Fibroblast of the conjunctiva (primary cell): ENCODE data around the gene UVRAG.

Experiments
- DNase-seq: peaks from one replicate; pipeline ENCODE4 v3.0.0-alpha.2; 2010; ENCODE audit warnings: low read depth

UVRAG gene

DNA sequence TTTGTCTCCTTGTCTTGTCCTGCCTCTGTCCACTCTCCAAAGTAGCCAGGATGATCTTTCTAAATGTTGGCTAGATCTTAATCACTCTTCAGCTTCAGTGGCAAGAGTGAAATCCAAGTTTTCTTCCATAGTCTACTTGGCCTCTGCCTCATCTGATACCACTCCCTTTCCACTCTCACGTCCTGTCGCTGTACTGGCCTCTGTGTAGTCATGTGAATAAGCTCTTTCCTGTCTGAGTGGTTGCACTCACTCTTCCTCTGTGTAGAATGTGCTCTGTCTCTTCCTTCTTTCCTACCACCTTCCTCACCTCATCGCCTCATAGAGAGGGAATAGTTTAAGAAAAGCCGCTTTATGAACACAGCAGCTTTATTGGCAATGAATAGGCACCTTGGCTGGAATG is 304.8 kb downstream of the UVRAG start:
- no peak for DNase-seq

DNA sequence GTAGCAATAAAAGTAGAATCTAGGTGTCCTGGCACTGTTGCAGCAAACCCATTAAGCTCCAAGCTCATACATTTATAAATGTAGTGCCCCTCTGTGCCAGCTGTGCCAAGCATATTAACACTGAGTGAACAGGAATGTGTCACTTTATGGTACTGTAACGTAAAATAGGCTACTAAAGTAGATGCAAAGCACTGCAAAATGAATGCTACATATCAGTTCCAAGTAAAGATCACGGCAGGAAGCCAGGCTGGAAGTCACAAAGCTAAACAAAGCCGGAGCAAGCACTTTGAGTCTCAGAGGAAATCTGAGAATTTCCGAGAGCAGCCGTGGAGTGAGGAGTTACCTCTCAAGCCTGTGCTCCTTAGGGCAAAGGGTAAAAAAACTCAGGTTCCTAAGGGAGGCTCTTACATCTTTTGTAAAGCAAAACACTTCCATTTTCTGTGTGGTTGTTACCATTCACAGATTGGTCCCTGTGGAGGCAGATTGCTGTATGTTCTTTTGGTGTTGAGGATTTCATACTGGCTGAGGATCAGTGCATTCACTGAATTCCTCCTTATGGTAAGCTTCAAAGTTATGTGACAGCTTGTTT is 305.6 kb downstream of the UVRAG start:
- DNase-seq: no peak

DNA sequence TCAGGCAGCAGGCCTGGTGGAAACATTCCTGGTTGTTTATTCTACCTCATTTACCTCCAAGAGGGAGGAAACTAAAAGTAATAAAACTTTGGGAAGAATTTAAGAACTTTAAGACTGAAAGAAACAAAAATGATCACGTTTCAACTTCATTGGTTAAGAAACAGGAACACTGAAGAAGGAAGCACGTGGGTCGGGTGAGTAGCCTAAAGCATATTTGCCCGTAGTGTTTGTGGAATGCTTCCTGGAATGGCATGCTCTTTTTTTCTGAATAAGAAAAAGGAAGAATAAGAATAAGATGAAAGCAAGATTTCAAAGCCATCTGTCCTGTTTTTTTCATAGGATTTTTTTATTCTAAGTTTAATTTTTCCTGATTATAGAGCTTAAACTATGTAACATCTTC is 308.2 kb downstream of the UVRAG start:
- no peak for DNase-seq

DNA sequence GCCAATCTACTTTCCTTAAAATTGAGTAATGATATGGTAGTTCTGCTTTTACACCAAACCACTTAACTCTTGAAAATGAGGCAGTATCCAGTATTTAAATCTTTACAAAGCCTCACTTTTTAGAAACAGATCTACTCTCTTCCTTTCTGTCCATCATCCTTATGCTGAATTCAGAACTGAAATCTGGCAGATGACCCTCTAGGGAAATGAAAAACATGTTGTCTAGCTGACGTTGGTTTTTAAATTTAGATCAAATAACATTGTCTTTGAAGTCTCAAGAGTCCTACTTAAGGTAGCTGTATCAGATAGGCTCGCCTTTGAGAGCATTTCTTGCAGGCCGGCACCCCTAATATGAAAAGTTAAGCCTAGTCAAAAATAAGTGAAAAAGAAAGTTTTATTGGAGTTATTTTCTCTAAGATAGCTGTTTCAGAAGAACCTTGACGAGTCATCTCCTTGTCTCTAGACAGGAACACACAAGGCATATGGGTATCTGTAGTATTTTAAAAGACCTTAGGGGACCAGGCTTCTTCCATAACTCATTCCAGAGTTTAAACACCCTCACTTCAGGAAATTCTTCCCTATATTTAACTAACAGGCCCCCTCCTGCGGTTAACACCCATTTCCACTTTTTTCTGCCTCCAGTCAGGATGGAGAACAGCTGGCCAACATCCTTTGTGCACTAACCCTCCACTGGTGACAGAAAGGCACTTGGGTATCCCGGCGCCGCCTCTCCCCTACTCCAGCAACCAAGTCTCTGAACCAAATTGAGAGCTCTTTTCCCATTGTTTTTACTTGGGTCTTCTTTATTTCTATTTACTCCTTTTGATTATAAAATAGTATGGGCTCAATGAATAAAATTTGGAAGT is 310.1 kb downstream of the UVRAG start:
- DNase-seq: no peak

DNA sequence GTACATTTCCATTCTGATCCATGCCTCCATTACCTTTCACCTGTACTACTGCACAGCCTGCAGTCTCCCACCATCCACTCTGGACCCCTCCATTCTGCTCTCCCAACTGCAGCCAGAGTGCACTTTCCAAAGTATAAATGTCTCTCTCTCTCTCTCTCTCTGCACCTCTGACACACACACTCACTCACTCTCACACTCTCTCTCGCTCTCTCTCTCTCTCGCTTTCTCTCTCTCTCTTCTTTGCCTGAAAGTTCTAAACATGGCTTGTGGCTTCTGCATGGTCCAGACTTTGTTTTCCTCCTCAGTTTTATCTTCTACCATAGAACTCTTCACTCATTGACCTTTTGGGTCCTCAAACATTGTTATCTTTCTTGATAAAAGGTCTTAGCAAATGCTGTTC is 314.7 kb downstream of the UVRAG start:
- DNase-seq: no peak

DNA sequence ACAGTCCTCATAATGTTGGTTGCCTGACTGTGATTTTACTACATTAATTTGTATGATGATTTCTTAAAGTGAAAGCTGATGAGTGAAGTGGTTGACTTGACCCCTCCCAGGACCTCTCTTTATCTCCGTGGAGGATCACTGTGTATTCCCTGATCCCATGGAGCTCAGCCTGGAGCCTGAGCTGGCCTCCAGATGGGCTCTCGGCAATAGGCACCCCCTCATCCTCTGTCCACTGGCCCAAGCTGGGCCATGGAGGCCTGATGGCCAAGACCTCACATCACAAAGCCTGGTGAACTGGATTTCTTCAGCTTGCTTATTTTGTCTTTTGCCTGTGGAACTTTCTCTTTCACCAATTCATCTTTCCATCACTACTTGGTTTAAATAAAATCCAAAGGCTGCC is 316.1 kb downstream of the UVRAG start:
- no peak for DNase-seq

DNA sequence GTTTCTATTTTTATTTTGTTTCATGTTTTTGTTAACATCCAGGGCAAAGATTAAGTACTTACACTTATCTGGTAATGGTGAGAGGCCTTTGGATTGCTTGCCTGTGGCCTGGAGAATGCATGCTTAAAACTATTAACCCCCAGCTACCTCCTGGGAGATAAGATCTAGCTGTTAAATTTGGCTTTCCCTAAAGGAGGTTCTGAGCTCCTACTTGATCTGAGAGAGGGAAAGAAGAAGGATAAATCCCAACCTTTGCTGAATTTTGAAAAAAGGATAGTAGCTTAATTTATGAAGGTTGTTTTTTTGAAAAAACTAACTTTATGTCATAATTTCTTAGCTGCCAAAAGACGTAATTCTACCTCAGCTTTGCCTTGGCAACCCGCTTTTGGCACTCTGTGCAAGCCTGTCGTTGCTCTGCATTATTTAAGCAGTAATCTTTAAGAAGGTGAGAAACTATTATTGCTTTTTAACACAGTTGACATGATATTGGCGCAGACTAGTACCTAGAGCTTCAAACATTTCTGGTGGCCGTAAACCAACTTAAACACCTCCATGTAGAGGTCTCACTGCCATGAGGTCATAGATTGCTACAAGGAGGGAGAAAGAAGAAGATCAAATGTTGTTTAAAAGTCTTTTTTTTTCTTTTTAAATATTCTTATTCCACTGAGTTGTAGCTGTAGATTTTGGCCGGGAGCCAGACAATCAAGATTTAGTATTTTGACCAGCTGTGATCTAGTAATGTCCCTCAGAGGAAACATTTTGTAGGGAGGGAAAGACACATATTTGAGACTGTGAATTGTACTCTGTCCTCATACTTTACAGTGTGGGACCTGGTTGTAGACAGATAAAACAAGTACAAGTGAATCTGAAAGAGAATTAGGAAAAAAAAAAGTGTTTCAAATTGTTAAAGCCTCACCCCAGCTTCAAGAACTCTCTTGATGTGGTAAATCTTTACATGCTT is 316.9 kb downstream of the UVRAG start:
- DNase-seq: no peak

DNA sequence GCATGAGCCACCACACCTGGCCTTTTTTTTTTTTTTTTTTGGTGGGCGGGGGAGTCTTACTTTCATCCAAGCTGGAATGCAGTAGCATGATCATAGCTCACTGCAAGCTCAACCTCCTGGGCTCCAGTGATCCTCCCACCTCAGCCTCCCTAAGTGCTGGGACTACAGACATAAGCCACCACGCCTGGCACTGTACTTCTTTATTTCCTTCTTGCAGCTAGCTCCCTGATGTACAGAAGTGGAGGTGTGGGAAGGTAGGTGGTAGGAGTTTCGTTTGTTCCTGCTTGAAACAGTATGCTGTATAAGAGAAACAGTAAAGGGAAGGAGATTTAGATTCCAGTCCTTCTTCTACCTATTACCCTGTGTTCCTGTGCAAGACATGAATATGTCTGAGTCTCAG is 319.2 kb downstream of the UVRAG start:
- DNase-seq: no peak

DNA sequence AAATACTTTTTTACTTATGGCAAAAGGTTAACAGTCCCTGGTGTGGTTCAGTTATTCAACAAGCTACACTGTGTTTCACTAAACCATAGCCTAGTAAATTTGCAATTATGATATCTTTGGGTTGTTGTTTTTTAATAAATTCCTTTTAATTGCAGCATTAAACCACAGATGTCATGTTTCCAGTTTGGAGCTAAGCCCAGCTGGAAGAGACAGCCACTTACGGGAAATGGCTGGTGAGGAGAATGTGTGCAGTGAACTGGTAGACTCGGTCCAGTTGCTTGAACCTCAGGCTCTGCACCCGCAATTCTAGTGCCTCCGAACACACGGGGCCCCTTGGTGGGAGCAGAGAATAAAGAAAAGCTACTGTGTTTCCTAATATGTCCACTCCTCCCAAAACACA is 320.5 kb downstream of the UVRAG start:
- DNase-seq: no peak

DNA sequence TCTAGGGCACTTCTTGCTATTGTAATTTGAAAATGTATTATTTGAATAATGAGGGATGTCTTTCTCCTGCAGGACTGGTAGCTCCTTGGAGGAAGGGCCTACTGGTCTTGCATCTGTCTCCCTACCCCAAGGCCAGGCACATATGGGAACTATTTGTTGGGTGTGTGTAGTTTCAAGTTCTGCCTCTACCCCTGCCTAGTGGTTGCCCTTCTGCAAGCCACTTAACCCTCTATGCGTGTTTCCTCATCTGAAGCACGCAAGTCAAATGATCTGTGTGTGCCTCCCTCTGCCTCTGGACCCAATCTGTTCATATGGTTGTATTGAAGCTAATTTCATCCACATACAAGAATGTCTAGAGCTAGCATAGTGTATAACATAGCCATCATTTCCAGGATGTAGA is 324.3 kb downstream of the UVRAG start:
- DNase-seq: no peak

DNA sequence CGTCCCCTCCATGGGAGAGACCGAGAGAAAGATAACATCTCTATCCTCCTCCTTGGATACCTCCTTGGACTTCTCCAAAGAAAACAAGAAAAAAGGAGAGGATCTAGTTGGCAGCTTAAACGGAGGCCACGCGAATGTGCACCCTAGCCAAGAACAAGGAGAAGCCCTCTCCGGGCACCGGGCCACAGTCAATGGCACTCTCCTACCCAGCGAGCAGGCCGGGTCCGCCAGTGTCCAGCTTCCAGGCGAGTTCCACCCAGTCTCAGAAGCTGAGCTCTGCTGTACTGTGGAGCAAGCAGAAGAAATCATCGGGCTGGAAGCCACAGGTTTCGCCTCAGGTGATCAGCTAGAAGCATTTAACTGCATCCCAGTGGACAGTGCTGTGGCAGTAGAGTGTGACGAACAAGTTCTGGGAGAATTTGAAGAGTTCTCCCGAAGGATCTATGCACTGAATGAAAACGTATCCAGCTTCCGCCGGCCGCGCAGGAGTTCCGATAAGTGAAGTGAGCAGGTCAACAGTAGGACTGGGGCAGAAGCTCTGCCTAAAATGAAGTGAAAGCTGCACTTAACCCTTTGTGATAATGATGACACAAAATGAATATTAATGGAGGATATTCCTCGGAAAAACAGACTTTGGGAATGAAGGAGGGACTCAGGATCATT is 326.0 kb downstream of the UVRAG start:
- DNase-seq: no peak

DNA sequence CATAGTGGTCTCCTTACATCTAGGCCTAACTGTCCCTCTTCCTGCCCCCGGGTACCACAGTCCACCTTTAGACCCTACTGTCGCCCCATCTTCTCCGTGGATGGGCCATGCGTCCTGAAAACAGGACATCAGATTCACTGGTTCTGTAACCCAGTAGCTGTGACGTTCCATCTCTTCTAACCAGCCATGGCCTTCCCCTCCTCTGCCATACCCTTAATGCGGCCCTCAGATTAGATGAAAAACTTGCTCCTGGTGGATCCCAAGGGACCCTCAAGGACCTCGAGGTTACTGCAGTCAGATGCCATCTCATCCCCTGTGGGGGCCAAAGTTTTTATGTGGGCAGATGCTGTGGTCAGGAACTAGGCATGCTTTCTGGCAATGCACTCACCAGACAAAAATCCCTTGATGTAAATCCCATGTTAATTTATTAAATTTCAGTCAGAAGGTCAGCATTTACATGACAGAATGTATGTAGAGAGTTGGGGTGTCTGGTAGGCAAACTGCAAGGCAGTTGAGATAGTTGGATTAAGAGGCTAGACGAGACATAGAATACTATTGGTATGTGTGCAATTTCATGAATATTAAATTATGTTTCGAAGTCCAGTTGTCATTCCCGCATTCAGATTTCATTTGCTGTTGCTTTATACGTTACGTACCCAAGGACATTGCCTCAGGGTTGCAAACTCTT is 327.0 kb downstream of the UVRAG start:
- no peak for DNase-seq

DNA sequence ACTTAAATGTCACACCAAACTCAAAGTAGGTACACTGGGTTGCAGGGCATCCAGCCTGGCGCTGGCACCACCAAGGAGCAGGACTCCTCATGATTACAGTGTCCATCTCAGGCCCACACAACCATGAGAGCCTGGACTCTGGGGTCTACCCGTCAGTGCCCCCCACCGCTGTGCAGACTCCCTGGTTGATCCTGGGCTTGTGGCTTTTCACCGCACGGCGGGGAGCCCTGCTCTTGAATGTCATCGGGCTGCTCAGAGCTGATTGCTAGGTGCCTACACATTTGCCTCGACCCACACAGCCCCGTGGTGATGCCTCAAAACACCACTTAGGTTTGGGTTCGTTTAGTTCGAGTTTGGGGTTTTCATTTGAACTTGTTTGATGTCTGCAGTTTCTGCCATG is 328.3 kb downstream of the UVRAG start:
- DNase-seq: no peak

DNA sequence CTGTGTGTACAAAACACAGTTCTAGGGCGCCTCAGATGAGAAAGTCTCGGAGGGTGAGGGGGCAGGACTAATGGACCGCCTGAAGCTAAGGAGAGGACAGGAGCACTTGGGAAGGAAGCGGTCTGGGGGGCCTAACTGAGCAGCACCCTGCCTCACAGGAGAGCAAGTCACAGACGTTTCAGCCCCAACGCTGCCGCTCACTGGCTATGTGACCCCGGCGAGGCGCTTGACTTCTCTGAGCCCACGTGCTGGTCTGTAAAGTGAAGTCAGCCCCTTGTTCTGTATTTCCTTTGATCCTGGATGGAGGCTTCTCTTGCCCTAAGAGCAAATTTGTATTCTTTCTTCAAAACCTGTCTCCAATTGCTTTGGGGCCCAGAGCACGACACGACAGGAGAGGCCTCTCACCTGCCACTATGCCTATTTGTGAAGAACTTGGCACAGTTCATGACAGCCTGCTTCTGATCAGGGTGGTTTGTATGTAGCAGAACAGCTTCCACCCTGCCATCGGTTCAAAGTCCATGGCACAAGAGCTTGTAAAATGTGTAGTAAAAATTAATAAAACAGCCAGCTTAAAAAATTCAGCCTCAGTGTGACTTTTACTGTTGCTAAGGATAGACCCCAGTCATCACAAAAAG is 332.2 kb downstream of the UVRAG start:
- DNase-seq: no peak

DNA sequence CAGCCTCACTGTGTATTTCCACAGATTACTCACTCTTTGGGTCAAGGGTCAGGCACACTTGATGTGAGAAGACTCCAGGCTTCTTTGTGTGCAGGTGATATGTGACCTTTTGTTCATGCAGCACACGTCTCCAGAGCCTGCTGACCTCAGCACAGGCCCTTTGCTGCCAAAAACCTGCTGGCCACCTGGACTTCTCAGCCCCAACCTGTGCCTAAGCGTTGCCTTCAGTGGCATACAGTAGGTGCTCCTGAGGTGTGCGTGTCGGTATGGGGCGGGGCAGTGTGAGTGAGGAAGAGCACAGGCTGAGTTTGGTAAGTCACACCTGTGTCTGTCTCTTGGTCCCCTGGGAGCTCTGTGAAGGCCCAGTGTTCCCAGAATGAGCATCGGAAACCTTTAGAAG is 333.2 kb downstream of the UVRAG start:
- DNase-seq: no peak

DNA sequence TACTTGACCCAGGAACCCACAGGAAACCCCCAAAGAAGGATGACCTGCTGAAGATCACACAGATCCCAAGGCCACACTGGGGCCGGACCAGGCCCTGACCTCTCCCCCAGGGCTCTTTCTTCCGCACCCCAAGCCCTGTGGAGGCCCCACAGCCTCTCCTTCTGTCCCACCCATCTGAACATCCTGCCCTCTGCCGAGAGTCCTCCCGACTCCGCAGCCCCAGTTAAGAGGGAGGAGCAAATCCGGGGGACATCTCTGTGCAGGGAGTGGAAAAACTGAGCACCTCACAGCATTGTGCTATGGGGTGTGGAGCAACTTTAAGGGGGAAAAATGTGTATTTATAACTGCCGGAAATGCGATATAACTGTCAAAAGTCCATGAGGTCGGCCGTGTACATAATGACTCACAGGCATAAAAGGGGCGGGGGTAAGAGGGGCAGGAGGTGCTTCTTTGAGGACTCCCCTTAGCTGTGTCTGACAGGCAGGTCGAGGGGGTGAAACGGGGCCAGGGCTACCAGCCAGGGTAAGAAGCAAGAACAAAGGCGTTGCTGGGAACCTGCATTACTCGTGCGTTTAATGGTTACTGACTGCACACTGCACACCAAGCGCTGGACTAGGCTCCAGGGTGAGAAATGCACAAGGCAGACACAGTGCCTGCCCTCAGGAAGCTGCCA is 334.1 kb downstream of the UVRAG start:
- DNase-seq: no peak

DNA sequence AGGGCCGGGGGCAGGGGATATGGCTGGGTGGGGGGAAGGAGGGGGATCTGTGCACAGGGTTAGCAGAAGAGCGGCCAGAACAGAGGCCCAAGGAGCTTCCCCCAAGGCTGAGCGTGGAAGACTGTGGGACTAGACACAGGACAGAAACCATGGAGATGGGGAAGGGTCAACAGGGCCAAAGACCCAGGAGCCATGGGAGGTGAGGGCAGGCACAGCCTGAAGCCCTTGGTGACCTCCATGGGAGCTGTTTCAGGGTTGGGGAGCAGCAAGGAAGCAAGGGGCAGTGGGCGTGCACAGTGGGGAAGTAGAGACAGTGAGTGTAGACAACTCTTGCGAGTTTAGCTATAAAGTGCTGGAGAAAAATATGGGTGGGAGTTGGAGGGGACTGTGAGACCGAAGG is 334.7 kb downstream of the UVRAG start:
- no peak for DNase-seq

DNA sequence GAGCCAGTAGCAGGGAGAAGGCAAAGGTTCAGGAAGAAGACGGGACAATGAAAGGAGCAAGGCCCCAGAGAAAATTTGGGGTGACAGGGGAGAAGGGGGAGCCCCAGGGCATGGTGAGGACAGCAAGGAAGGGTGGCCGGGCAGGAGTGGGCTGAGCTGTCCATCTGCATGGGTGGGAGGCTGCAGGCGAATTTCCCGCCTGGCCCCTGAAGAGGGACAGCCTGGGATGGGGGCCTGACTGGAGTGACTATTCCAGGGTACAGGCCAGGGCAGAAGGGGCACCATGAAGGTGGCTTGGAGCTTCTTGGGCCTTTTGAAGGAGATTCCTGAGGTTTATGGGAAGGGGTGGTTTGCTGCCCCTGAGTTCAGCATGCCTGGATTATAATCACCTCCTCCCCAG is 335.1 kb downstream of the UVRAG start:
- DNase-seq: no peak

DNA sequence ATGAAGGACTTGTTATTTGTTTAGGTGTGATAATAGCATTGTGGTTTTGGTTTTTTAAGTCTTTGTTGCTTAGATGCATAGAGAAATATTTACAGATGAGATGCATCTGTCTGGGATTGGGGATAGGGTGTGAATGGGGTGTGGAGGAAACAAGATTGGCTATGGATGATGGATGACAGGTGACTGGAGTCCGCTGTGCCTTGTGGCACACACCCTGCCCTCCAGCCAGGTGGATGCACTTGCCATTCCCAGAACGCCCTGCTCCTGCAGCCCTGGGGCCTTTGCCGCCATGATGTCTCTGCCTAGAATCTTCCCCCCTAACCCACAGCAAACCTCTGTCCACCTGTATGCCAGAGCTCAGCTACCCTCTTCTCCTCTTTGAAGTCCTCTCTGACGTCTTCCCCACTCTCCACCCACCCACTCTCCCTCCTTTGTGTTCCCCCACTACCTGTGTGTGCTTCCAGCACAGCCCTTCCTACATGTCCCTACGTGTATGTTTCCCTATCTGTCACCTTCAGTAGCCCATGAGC is 336.6 kb downstream of the UVRAG start:
- DNase-seq: no peak

DNA sequence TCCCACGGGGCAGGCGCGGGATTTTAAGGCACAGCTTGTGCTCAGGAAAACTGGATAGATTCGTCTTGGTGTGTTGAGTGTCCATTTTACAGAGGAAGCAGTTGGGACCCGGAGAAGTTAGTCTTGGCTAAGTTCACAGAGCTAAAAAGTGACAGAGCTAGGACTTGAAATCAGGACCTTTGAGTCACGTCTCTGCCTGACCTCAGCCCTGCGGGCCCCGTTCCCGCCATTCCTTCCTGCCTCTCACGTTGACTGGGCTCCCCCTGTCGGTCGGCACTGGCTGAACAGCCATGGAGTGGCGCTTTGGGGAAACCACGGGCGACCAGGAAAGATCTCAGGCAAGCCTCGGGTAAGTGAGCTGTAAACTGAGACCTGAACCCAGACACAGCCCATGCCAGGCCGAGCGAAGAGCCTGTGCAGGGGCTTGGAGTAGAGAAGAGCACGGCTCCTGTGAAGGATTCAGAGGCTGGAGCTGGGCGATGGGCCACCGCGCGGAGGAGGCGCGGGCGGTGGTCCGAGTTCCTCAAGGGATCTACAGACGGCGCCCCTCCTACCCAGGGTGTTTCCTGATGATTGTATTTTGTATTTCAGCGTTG is 337.2 kb downstream of the UVRAG start:
- DNase-seq: peak; percentile 49
